ENCODE data around the gene CDH4.

The CDH4 gene

DNA sequence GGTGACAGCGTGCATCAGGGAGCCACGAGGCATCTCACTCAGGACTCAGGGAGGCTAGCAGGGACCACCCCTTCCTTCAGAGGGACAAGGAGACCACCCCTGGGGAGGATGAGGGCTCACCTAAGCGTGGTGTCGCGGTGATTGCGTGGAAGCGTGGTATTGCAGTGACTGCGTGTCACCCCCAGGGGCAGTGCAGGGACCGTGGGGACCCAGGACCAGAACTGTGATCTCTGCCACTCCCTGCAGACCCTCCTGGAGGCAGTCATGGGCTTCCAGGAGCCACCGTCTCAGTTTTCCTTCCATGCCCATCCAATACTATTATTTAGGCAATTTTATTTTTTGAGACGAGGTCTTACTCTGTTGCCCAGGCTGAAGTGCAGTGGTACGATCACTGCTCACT, 666.5 kb downstream of the CDH4 start:
- TF ChIP-seq ZNF274 (IDR thresholded peaks at IDR 0.05; ENCODE audit: low read depth, low read length): no peak
- no peak overlapping the region for H3K4me3 ChIP-seq (ENCODE audit: low read length)

DNA sequence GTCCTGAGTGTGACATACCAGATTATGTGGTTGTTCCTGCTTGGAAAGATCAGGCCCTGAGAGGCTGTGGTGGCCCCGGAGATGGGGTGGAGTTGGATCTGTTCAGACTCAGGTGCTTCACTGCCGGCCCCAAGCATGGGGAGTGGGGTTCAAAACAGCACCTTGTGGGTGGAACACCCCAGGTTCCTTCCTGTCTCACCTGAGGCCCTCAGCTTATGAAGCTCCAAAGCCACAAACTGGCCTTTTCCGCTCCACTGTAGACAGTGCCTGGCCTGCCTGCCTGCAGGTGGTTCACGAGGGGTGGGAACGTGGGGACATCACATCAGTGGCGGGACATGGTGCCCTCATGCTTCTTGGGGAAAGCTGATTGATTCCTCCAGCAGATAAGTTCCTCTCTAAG, 667.2 kb downstream of the CDH4 start:
- TF ChIP-seq ZNF274 (IDR thresholded peaks at IDR 0.05; ENCODE audit: low read depth, low read length): no peak
- no peak overlapping the region for H3K4me3 ChIP-seq (ENCODE audit: low read length)

DNA sequence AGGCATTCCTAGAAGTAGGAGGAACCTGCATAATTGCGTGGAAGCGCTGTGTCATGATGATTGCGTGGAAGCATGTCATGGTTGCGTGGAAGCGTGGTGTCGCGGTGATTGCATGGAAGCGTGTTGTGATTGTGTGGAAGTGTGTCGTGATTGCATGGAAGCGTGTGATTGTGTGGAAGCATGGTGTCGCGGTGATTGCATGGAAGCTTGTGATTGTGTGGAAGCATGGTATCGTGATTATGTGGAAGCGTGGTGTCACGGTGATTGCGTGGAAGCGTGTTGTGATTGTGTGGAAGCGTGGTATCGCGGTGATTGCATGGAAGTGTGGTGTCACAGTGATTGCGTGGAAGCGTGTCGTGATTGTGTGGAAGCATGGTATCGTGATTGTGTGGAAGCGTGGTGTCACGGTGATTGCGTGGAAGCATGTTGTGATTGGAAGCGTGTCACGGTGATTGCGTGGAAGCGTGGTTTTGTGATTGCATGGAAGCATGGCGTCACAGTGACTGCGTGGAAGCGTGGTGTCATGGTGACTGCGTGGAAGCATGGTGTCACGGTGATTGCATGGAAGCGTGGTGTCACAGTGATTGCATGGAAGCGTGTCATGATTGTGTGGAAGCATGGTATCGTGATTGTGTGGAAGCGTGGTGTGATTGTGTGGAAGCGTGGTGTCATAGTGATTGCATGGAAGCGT, 667.8 kb downstream of the CDH4 start:
- TF ChIP-seq ZNF274 (IDR thresholded peaks at IDR 0.05; ENCODE audit: low read depth, low read length): no peak
- no peak overlapping the region for H3K4me3 ChIP-seq (ENCODE audit: low read length)

DNA sequence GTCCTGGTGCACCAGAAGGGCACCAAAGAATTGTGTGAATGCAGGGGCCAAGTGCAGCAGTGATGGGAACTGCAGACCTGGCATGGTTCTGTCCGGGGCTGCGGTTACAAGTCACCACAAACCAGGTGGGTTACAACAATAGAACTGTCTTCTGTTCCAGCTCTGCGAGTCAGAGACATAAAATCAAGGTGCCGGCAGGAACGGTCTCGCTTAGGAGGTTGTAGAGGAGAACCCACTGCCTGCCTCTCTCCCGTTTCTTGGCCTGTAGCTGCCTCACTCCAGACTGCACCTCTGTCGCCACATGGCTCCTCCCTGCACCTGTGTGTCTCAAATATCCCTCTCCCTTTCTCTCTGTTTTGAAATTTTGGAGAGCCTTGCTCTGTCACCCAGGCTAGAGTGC, 670.4 kb downstream of the CDH4 start:
- no peak for TF ChIP-seq ZNF274 (IDR thresholded peaks at IDR 0.05; ENCODE audit: low read depth, low read length)
- no peak overlapping the region for H3K4me3 ChIP-seq (ENCODE audit: low read length)

GRCh38 chr20:61922936-61923335, 670.9 kb downstream of the CDH4 start:
- H3K4me3 ChIP-seq (ENCODE audit: low read length): no peak overlapping the region
- no peak for TF ChIP-seq ZNF274 (IDR thresholded peaks at IDR 0.05; ENCODE audit: low read depth, low read length)

DNA sequence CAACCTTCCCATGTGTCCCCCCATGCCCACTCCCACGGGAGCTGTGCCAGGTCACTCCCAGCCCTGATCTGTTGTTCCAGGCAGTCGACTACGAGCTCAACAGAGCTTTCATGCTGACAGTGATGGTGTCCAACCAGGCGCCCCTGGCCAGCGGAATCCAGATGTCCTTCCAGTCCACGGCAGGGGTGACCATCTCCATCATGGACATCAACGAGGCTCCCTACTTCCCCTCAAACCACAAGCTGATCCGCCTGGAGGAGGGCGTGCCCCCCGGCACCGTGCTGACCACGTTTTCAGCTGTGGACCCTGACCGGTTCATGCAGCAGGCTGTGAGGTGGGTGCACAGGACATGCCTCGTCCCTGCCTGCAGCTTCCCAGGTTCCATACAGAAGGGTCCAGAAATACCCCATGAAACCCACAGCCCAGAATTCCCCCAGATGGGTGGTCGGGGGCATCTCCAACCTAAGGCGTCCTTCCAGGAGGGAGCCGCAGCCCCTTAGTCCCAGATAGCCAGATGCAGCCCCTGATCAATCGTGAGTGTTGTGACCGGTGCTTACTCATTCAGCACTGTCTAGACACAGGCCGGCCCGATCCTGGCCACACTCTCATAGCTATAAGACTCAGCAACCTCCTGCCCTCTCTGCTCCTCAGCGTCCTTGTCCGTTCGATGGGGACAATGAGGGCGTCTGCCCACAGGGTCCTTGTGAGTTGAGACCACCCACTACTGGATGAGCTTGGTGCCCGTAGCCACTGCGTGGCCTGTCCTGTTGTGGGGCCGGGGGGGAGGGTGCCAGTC, 671.5 kb downstream of the CDH4 start:
- H3K4me3 ChIP-seq (ENCODE audit: low read length): no peak overlapping the region
- TF ChIP-seq ZNF274 (IDR thresholded peaks at IDR 0.05; ENCODE audit: low read depth, low read length): no peak

- H3K4me3 ChIP-seq (ENCODE audit: low read length): no peak overlapping the region
Observed at GRCh38 chr20:61924211-61924857, 672.3 kb downstream of the CDH4 start.

GRCh38 chr20:61924858-61925554, 672.9 kb downstream of the CDH4 start:
- no peak for TF ChIP-seq ZNF274 (IDR thresholded peaks at IDR 0.05; ENCODE audit: low read depth, low read length)
- no peak overlapping the region for H3K4me3 ChIP-seq (ENCODE audit: low read length)

More at GRCh38 chr20:61924211-61924857, 672.3 kb downstream of the CDH4 start:
- TF ChIP-seq ZNF274 (IDR thresholded peaks at IDR 0.05; ENCODE audit: low read depth, low read length): no peak

GRCh38 chr20:61925555-61926252, 673.6 kb downstream of the CDH4 start:
- H3K4me3 ChIP-seq (ENCODE audit: low read length): no peak overlapping the region
- no peak for TF ChIP-seq ZNF274 (IDR thresholded peaks at IDR 0.05; ENCODE audit: low read depth, low read length)

DNA sequence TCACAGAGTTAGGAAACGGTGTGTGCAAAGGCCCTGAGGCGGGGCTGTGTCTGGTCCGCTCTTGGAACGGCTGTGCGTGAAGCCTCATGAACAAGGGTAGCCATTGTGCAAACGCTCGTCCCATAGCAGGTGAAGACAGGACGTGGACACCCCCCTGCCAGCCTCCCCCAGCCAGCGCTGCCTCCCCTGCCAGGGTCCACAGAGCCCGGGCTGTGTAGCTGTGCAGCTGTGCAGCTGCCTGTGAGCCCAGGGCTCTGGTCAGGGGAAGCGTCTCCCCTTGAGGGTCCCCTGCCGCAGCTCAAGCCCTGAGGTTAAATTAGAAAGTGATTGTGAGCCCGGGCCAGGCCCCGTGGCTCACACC, 674.2 kb downstream of the CDH4 start:
- no peak for TF ChIP-seq ZNF274 (IDR thresholded peaks at IDR 0.05; ENCODE audit: low read depth, low read length)
- H3K4me3 ChIP-seq (ENCODE audit: low read length): no peak overlapping the region

DNA sequence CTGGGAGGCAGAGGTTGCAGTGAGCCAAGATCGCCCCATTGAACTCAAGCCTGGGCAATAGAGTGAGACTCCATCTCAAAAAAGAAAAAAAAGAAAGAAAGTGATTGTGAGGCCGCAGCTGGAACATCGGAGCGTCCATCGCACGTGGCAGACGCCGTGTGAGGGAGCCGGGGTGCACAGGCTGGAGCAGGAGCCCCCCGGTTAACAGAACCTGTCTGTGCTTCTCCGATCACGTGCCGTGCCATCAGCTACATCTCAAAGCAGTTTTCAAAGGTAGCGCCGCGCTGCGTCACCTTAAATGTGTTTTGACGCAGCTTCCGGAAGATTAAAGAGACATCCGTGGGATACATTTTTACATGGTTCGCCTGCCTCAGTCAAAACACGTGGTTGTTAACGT, 674.7 kb downstream of the CDH4 start:
- no peak for TF ChIP-seq ZNF274 (IDR thresholded peaks at IDR 0.05; ENCODE audit: low read depth, low read length)
- H3K4me3 ChIP-seq (ENCODE audit: low read length): no peak overlapping the region

GRCh38 chr20:61927193-61927825, 675.2 kb downstream of the CDH4 start:
- no peak for TF ChIP-seq ZNF274 (IDR thresholded peaks at IDR 0.05; ENCODE audit: low read depth, low read length)
- H3K4me3 ChIP-seq (ENCODE audit: low read length): no peak overlapping the region

DNA sequence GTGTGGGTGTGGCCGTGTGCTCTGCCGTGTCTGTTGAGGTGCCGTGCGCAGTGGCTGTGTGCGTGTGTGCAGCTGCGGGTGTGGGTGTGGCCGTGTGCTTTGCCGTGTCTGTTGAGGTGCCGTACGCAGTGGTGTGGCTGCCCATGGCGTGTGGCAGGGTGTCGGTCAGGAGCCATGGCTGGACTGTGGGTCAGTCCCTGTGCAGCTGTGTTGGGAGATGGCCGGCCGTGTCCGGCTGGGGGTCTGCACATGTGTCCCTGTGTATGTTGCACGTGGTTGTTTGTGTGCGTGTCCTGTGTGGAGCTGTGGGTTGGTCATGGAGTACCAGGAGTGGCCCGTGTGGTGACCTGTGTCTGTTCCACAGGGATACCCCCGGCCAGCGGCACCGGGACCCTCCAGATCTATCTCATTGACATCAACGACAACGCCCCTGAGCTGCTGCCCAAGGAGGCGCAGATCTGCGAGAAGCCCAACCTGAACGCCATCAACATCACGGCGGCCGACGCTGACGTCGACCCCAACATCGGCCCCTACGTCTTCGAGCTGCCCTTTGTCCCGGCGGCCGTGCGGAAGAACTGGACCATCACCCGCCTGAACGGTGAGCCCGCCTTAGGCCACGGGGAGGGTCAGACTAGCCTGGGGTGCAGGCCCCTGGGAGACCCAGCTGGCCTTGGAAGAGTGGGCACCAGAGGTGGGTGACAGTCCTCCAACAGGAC, 675.9 kb downstream of the CDH4 start:
- TF ChIP-seq ZNF274 (IDR thresholded peaks at IDR 0.05; ENCODE audit: low read depth, low read length): no peak

More for the DNA sequence above, 675.9 kb downstream of the CDH4 start:
- H3K4me3 ChIP-seq (ENCODE audit: low read length): no peak overlapping the region

Measured in GM08714 (cell line).